H9 (cell line): ENCODE results near the gene ACTL7B. TPM values are rescaled to one million over a fixed set of nuclear protein-coding genes. Genes with fewer than 3 reads are reported as not detected.

Experiments
- DNase-seq: peaks from one replicate; pipeline ENCODE4 v3.0.0-alpha.2; 2017
- H2AFZ ChIP-seq: one replicate; pipeline ENCODE4 v1.6.1; 2013; ENCODE audit warnings: mild to moderate bottlenecking, low read length, control low read depth, moderate library complexity
- H2AK5ac ChIP-seq: 2 replicates; pipeline ENCODE4 v1.6.1; 2013; ENCODE audit warnings: low read length, control low read depth, mixed read lengths; ENCODE audit not compliant: insufficient read length
- H2BK120ac ChIP-seq: one replicate; pipeline ENCODE4 v1.6.1; 2013; ENCODE audit warnings: low read depth, mild to moderate bottlenecking, low read length, control low read depth, inconsistent platforms; ENCODE audit not compliant: poor library complexity, severe bottlenecking
- H2BK12ac ChIP-seq: 2 replicates; pipeline ENCODE4 v1.6.1; 2013; ENCODE audit warnings: low read length, control low read depth, mixed read lengths, low read depth; ENCODE audit not compliant: insufficient read length
- H2BK15ac ChIP-seq: 2 replicates; pipeline ENCODE4 v1.6.1; 2013; ENCODE audit warnings: low read depth, low read length, control low read depth
- H2BK20ac ChIP-seq: one replicate; pipeline ENCODE4 v1.6.1; 2013; ENCODE audit warnings: low read depth, mild to moderate bottlenecking, low read length, control low read depth, inconsistent platforms; ENCODE audit not compliant: poor library complexity, severe bottlenecking
- H2BK5ac ChIP-seq: 2 replicates; pipeline ENCODE4 v1.6.1; 2013; ENCODE audit warnings: low read length, control low read depth, mixed read lengths; ENCODE audit not compliant: insufficient read length
- H3K14ac ChIP-seq: 2 replicates; pipeline ENCODE4 v1.6.1; 2013; ENCODE audit warnings: low read length, control low read depth; ENCODE audit not compliant: insufficient read depth
- H3K18ac ChIP-seq: 2 replicates; pipeline ENCODE4 v1.6.1; 2013; ENCODE audit warnings: low read depth, mild to moderate bottlenecking, mixed read lengths, low read length, control low read depth; ENCODE audit not compliant: insufficient read length
- H3K23ac ChIP-seq: 2 replicates; pipeline ENCODE4 v1.6.1; 2013; ENCODE audit warnings: low read length, control low read depth, mixed read lengths, low read depth; ENCODE audit not compliant: insufficient read length
- H3K23me2 ChIP-seq: 2 replicates; pipeline ENCODE4 v1.6.1; 2013; ENCODE audit warnings: low read depth, mild to moderate bottlenecking, mixed read lengths, low read length, control low read depth; ENCODE audit not compliant: insufficient read length, poor library complexity, severe bottlenecking
- H3K27ac ChIP-seq: 2 replicates; pipeline ENCODE4 v1.5.1; 2013; ENCODE audit warnings: low read length, control low read depth, mixed read lengths, low read depth; ENCODE audit not compliant: insufficient read length
- H3K27me3 ChIP-seq: 2 replicates; pipeline ENCODE4 v1.6.1; 2013; ENCODE audit warnings: low read length, control low read depth, inconsistent platforms; ENCODE audit not compliant: insufficient read depth
- H3K4ac ChIP-seq: 2 replicates; pipeline ENCODE4 v1.6.1; 2013; ENCODE audit warnings: low read depth, mild to moderate bottlenecking, control low read depth, inconsistent platforms, low read length, moderate library complexity
- H3K4me1 ChIP-seq: 2 replicates; pipeline ENCODE4 v1.6.1; 2013; ENCODE audit warnings: low read length, control low read depth, inconsistent platforms; ENCODE audit not compliant: insufficient read depth
- H3K4me2 ChIP-seq: 2 replicates; pipeline ENCODE4 v1.6.1; 2013; ENCODE audit warnings: low read length, control low read depth, mixed read lengths; ENCODE audit not compliant: insufficient read length, insufficient read depth
- H3K56ac ChIP-seq: 2 replicates; pipeline ENCODE4 v1.6.1; 2013; ENCODE audit warnings: low read depth, mild to moderate bottlenecking, mixed read lengths, low read length, control low read depth; ENCODE audit not compliant: insufficient read length
- H3K79me1 ChIP-seq: 2 replicates; pipeline ENCODE4 v1.6.1; 2013; ENCODE audit warnings: low read depth, mild to moderate bottlenecking, moderate library complexity, low read length, control low read depth, inconsistent platforms; ENCODE audit not compliant: insufficient read depth, poor library complexity, severe bottlenecking
- H3K79me2 ChIP-seq: 2 replicates; pipeline ENCODE4 v1.6.1; 2013; ENCODE audit warnings: low read length, control low read depth, inconsistent platforms; ENCODE audit not compliant: insufficient read depth
- H3K9ac ChIP-seq: 2 replicates; pipeline ENCODE4 v1.6.1; 2013; ENCODE audit warnings: low read length, control low read depth, mixed read lengths; ENCODE audit not compliant: insufficient read length; ENCODE audit errors: extremely low read depth
- H3K9me3 ChIP-seq: one replicate; pipeline ENCODE4 v1.6.1; 2013; ENCODE audit warnings: low read depth, low read length, inconsistent platforms; ENCODE audit not compliant: control insufficient read depth
- H3T11ph ChIP-seq: one replicate; pipeline ENCODE4 v1.6.1; 2013; ENCODE audit warnings: mild to moderate bottlenecking, low read length, control low read depth, inconsistent platforms
- H4K20me1 ChIP-seq: one replicate; pipeline ENCODE4 v1.6.1; 2013; ENCODE audit not compliant: control insufficient read depth, insufficient read length, insufficient read depth
- H4K5ac ChIP-seq: 2 replicates; pipeline ENCODE4 v1.6.1; 2013; ENCODE audit warnings: low read depth, mild to moderate bottlenecking, mixed read lengths, low read length, control low read depth; ENCODE audit not compliant: insufficient read length
- H4K8ac ChIP-seq: replicated peaks from 2 replicates; pipeline ENCODE4 v1.6.1; 2013; ENCODE audit warnings: low read length, control low read depth, mixed read lengths, low read depth; ENCODE audit not compliant: insufficient read length
- H4K91ac ChIP-seq: 2 replicates; pipeline ENCODE4 v1.6.1; 2013; ENCODE audit warnings: low read depth, mild to moderate bottlenecking, moderate library complexity, mixed read lengths, low read length, control low read depth; ENCODE audit not compliant: insufficient read length
- H3K27ac Mint-ChIP-seq, 3 experiments: 2 replicates in 2 of 3; 3 replicates in 1 of 3; pipeline ENCODE4 v1.8.0; 2020 to 2021; ENCODE audit warnings: mixed read lengths in 3 of 3, mild to moderate bottlenecking in 1 of 3, moderate library complexity in 1 of 3
- H3K27me3 Mint-ChIP-seq: 2 replicates; pipeline ENCODE4 v1.8.0; 2021; ENCODE audit warnings: low read depth, mild to moderate bottlenecking, moderate library complexity, mixed read lengths
- H3K36me3 Mint-ChIP-seq, 3 experiments: 2 replicates in 2 of 3; 3 replicates in 1 of 3; pipeline ENCODE4 v1.8.0; 2020 to 2021; ENCODE audit warnings: low read depth in 3 of 3, mixed read lengths in 3 of 3; ENCODE audit not compliant: insufficient read depth in 1 of 3
- H3K4me1 Mint-ChIP-seq, 2 experiments: 2 replicates each; pipeline ENCODE4 v1.8.0; 2020; ENCODE audit warnings: mixed read lengths in 2 of 2
- H3K4me3 Mint-ChIP-seq, 2 experiments: 2 replicates in 1 of 2; 3 replicates in 1 of 2; pipeline ENCODE4 v1.8.0; 2020 to 2021; ENCODE audit warnings: mild to moderate bottlenecking in 2 of 2, mixed read lengths in 2 of 2, moderate library complexity in 1 of 2
- H3K9me3 Mint-ChIP-seq, 2 experiments: 2 replicates in 1 of 2; 3 replicates in 1 of 2; pipeline ENCODE4 v1.8.0; 2020; ENCODE audit warnings: mild to moderate bottlenecking in 2 of 2, mixed read lengths in 2 of 2, moderate library complexity in 1 of 2
- CTCF ChIP-seq: fragments of 200-600 bp; sonication (generic); conservative IDR thresholded peaks from 3 replicates; pipeline ENCODE4 v1.8.0; 2021; ENCODE audit warnings: antibody characterized with exemption, mild to moderate bottlenecking
- WGBS: extraction: QIAGEN DNeasy Blood & Tissue Kit; methylation state at CpG from one replicate; pipeline ENCODE4 v1.1.7; 2013; ENCODE audit warnings: missing lambda C conversion rate, low lambda C conversion rate, mixed read lengths; ENCODE audit not compliant: insufficient read length; ENCODE audit errors: extremely low coverage; 5-methylcytosine and 5-hydroxymethylcytosine counted together
- total RNA-seq: library from RNA; stranded (reverse); gene quantifications from 2 replicates; pipeline ENCODE4 v1.2.1, GENCODE V29; 2021

The ACTL7B gene
- total RNA-seq, 1 experiment from 2014 or later, result 0.09 TPM

DNA sequence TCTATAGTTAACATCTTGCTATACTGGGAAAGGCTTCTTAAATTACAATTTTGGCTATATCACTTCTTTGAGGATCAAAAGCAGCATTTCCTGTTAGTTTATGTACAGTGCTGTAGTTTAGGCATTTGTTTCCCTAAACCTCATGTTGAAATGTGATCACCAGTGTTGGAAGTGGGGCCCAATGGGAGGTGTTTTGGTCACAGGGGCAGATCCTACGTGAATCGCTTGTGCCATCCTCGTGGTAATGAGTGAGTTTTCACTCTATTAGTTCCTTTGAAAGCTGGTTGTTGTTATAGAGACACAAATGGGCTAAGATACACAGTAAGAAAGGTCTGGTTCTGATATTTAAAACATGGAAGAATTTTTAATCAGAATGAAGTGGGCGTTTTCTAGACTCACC lies 12.0 kb upstream of the ACTL7B start:
- Mint-ChIP-seq H3K36me3 (peaks cover 6 to 38% (median 19%) of the 10 kb centered on the region in 3 experiments; a peak in 6 of 7 replicates), H3K9me3 (no peaks in the 10 kb centered on the region), H3K4me1 (no peaks in the 10 kb centered on the region), H3K27me3 (no peaks in the 10 kb centered on the region; the same call in 1 of the 2 replicates), H3K4me3 (no peak overlapping the region), H3K27ac (no peak overlapping the region)
- Histone ChIP-seq H2BK15ac (no peak overlapping the region), H3K56ac (no peak overlapping the region), H3K9me3 (no peaks in the 10 kb centered on the region), H2BK5ac (no peak overlapping the region), H3K18ac (no peak overlapping the region), H3K79me1 (no peaks in the 10 kb centered on the region), H2AFZ (no peak overlapping the region), H4K20me1 (no peaks in the 10 kb centered on the region), H3K14ac (no peak overlapping the region), H3K23me2 (no peaks in the 10 kb centered on the region), H2BK12ac (no peak overlapping the region), H2AK5ac (no peak overlapping the region), H4K5ac (no peak overlapping the region), H3K79me2 (no peaks in the 10 kb centered on the region), H3K23ac (no peak overlapping the region), H3K4me1 (no peaks in the 10 kb centered on the region), H4K8ac (no peak overlapping the region), H2BK120ac (no peak overlapping the region), H3K27ac (no peak overlapping the region), H3K4me2 (no peak overlapping the region), H3K9ac (no peak overlapping the region), H4K91ac (no peak overlapping the region), H3T11ph (no peak overlapping the region), H2BK20ac (no peak overlapping the region), H3K4ac (no peak overlapping the region), H3K27me3 (no peaks in the 10 kb centered on the region)
- no CpG with 5 or more reads among the region's 4 CpGs for WGBS
- no peak for TF ChIP-seq CTCF
- DNase-seq, result no peak
